Measurements from ENCODE around the gene HMMR. TPM values are rescaled to one million over a fixed set of nuclear protein-coding genes. Genes with fewer than 3 reads are reported as not detected.
A peak's percentile ranks its signal among the peaks of the same experiment; 100 is the strongest.

The HMMR gene
- total and polyA plus RNA-seq, 9 of the 15 experiments (the other 6 are each of a cell fraction or from before 2014, with no cell fraction given) = 74.9 to 133 (median 90.8) TPM

DNA sequence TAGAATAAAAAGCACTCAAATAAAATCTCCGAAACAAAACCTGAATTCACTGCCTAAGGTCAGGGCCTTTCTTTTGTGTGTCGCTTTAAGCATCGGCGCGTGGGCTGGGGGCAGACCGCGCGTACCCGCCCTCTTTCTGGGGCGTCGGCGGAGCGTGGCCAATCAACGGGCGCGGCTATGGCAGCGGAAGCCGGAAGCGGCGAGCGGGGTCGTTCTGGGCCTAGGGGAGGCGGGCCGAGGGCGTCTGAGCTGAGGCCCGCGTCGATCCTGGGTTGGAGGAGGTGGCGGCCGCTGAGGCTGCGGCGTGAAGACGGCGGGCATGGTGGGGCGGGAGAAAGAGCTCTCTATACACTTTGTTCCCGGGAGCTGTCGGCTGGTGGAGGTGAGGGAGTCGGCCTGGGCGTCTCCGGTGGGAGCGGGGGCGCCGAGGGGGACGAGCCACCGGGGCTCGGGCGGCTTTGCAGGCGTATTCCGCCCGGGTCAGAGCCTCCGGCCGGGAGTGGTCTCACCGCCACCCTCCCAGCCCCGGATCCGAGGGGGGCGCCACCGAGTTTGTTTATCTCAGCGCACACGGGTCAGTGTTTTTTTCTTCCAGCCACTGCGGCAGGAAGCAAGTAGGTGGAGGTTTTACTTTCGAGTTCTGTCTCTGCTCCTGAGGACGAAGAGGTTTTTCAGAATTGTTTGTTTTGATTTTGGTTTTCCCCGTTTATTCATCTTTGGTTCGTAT is 45.1 kb downstream of the HMMR start, which contains the start of gene MAT2B (continued):
- TF ChIP-seq, protein P1, sequence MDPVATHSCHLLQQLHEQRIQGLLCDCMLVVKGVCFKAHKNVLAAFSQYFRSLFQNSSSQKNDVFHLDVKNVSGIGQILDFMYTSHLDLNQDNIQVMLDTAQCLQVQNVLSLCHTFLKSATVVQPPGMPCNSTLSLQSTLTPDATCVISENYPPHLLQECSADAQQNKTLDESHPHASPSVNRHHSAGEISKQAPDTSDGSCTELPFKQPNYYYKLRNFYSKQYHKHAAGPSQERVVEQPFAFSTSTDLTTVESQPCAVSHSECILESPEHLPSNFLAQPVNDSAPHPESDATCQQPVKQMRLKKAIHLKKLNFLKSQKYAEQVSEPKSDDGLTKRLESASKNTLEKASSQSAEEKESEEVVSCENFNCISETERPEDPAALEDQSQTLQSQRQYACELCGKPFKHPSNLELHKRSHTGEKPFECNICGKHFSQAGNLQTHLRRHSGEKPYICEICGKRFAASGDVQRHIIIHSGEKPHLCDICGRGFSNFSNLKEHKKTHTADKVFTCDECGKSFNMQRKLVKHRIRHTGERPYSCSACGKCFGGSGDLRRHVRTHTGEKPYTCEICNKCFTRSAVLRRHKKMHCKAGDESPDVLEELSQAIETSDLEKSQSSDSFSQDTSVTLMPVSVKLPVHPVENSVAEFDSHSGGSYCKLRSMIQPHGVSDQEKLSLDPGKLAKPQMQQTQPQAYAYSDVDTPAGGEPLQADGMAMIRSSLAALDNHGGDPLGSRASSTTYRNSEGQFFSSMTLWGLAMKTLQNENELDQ (CRISPR knock-in tag; IDR thresholded peaks at IDR 0.05; ENCODE audit: borderline replicate concordance) = no peak
- TF ChIP-seq ZNF586 (CRISPR knock-in tag; conservative IDR thresholded peaks at IDR 0.05) (no peak), KAT8 (IDR thresholded peaks at IDR 0.05; ENCODE audit: low read depth) (no peak), SAFB (IDR thresholded peaks at IDR 0.05; ENCODE audit: borderline replicate concordance, low read depth, low read length) (no peak), GTF2F1 (IDR thresholded peaks at IDR 0.05; ENCODE audit: low read depth, low read length) (peak; percentile 57; the same call in 1 of the 2 replicates), ZNF830 (CRISPR knock-in tag; IDR thresholded peaks at IDR 0.05) (peak; percentile 79; the same call in 1 of the 2 replicates), ZFX (CRISPR knock-in tag; IDR thresholded peaks at IDR 0.05) (peak; percentile 97), CHCHD3 (CRISPR knock-in tag; IDR thresholded peaks at IDR 0.05) (0 out of 2 replicates have a peak, but pooled peaks have one; percentile 73), HMGN3 (IDR thresholded peaks at IDR 0.05; ENCODE audit: borderline replicate concordance, extremely low read depth, insufficient read length, low read depth, low read length) (peak; percentile 79), ELF4 (CRISPR knock-in tag; IDR thresholded peaks at IDR 0.05) (peak; percentile 91), CXXC5 (CRISPR knock-in tag; IDR thresholded peaks at IDR 0.05) (peak; percentile 97), CTBP1 (IDR thresholded peaks at IDR 0.05; ENCODE audit: borderline replicate concordance) (no peak; the same call in 1 of the 2 replicates), CHD2 (IDR thresholded peaks at IDR 0.05; ENCODE audit: low read depth, low read length) (no peak), ZNF384 (IDR thresholded peaks at IDR 0.05; ENCODE audit: low read depth, low read length) (peak; percentile 97), SREBF1 (IDR thresholded peaks at IDR 0.05; ENCODE audit: borderline replicate concordance, low read depth, low read length) (no peak), ZNF212 (CRISPR knock-in tag; IDR thresholded peaks at IDR 0.05) (no peak), ZNF174 (CRISPR knock-in tag; IDR thresholded peaks at IDR 0.05) (no peak), DDX20 (tag; IDR thresholded peaks at IDR 0.05; ENCODE audit: low read depth) (no peak), MAFK (IDR thresholded peaks at IDR 0.05; ENCODE audit: low read length) (no peak), ESRRB (CRISPR knock-in tag; IDR thresholded peaks at IDR 0.05; ENCODE audit: borderline replicate concordance) (no peak), PRMT5 (CRISPR knock-in tag; IDR thresholded peaks at IDR 0.05) (no peak), NFXL1 (CRISPR knock-in tag; IDR thresholded peaks at IDR 0.05) (no peak), CAMTA2 (CRISPR knock-in tag; conservative IDR thresholded peaks at IDR 0.05) (no peak)
- TF ChIP-seq, protein P2, sequence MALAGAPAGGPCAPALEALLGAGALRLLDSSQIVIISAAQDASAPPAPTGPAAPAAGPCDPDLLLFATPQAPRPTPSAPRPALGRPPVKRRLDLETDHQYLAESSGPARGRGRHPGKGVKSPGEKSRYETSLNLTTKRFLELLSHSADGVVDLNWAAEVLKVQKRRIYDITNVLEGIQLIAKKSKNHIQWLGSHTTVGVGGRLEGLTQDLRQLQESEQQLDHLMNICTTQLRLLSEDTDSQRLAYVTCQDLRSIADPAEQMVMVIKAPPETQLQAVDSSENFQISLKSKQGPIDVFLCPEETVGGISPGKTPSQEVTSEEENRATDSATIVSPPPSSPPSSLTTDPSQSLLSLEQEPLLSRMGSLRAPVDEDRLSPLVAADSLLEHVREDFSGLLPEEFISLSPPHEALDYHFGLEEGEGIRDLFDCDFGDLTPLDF (CRISPR knock-in tag; IDR thresholded peaks at IDR 0.05) = peak; percentile 66; the same call in 1 of the 2 replicates

Measured in K562 (cell line).